ENCODE data around the gene GREB1L.
"Not testable (repeated sequence)": the region's sequence is repeated elsewhere in the genome, so short reads cannot be mapped to it uniquely, and the experiment has no call there.

DNA sequence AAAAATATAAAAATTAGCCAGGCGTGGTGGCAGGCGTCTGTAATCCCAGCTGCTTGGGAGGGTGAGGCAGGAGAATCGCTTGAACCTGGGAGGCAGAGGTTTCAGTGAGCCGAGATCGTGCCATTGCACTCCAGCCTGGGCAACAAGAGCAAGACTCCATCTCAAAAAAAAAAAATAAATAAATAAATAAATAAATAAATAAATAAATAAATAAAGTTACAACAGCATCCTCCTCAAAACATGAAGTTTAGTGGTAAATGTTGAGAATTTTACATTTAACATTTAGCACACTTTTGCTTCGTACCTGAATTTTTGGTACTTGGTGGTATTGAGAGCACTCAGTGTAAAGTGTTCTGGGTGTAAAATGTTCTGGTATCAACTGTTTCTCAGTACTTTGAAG, 36.2 kb downstream of the GREB1L start:
- TF ChIP-seq, protein P1, sequence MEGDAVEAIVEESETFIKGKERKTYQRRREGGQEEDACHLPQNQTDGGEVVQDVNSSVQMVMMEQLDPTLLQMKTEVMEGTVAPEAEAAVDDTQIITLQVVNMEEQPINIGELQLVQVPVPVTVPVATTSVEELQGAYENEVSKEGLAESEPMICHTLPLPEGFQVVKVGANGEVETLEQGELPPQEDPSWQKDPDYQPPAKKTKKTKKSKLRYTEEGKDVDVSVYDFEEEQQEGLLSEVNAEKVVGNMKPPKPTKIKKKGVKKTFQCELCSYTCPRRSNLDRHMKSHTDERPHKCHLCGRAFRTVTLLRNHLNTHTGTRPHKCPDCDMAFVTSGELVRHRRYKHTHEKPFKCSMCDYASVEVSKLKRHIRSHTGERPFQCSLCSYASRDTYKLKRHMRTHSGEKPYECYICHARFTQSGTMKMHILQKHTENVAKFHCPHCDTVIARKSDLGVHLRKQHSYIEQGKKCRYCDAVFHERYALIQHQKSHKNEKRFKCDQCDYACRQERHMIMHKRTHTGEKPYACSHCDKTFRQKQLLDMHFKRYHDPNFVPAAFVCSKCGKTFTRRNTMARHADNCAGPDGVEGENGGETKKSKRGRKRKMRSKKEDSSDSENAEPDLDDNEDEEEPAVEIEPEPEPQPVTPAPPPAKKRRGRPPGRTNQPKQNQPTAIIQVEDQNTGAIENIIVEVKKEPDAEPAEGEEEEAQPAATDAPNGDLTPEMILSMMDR (IDR thresholded peaks at IDR 0.05), result not testable (repeated sequence)
- not testable (repeated sequence) for TF ChIP-seq POLR2A, EP300 (IDR thresholded peaks at IDR 0.05)

Measured in tibial nerve (tissue), 4 donors.